Measurements from ENCODE around the gene TMEM164. TPM values are rescaled to one million over a fixed set of nuclear protein-coding genes. Genes with fewer than 3 reads are reported as not detected.

TMEM164 gene
- total and polyA plus RNA-seq, 2 of the 4 experiments (the other 2 are of a cell fraction): 6.3 to 7.1 TPM

GRCh38 chrX:110004731-110005369 is 1.9 kb downstream of the TMEM164 start:
- in situ Hi-C loops (cut with MboI; ENCODE audit: low sequenced_read_pairs): no loop called here
- H3K27ac ChIP-seq (ENCODE audit: insufficient read depth, low read length): no peak overlapping the region
- H3K4me3 ChIP-seq (ENCODE audit: insufficient read depth, low read depth, low read length): no peak overlapping the region
- H2AFZ ChIP-seq (replicated peaks; ENCODE audit: low read length, poor library complexity): no peak overlapping the region
- peaks cover 0 to 6% of the 10 kb centered on the region in 2 experiments; a peak in 1 of 4 replicates for H3K79me1 ChIP-seq (ENCODE audit: low read depth in 1 of 2, low read length in 2 of 2)
- H2AK5ac ChIP-seq (ENCODE audit: low read depth, low read length): no peak overlapping the region
- DNase-seq: no peak
- peaks cover 3% of the 10 kb centered on the region; the same call in 1 of the 2 replicates for H3K27me3 ChIP-seq (ENCODE audit: control insufficient read depth, insufficient read depth, low read length)
- H3K18ac ChIP-seq (ENCODE audit: low read depth, low read length): no peak overlapping the region
- ChIA-PET POLR2A (ENCODE audit: unreplicated experiment) (no interaction called here), CTCF (no interaction called here)
- ATAC-seq (ENCODE audit: low read depth): no peak
- WGBS, 2 experiments (ENCODE audit: extremely low coverage in 2 of 2, insufficient read length in 1 of 2): no CpG with 5 or more reads among the region's 3 CpGs
- H3K56ac ChIP-seq (ENCODE audit: extremely low read depth, insufficient read depth, low read length): no peak overlapping the region
- dilution Hi-C loops (cut with HindIII; ENCODE audit: low sequenced_read_pairs, unreplicated experiment): no loop called here
- no peak overlapping the region for H3K4ac ChIP-seq (ENCODE audit: low read depth, low read length)
- no peak overlapping the region for H2BK15ac ChIP-seq (ENCODE audit: low read depth, low read length)
- 0 out of 2 replicates have a peak, but pooled peaks cover 4% of the 10 kb centered on the region for H3K9me1 ChIP-seq (ENCODE audit: insufficient read depth, low read length)
- H2BK120ac ChIP-seq (ENCODE audit: low read depth, low read length): no peak overlapping the region
- H3K4me1 ChIP-seq (ENCODE audit: control insufficient read depth, insufficient read depth, low read length): no peaks in the 10 kb centered on the region
- H4K91ac ChIP-seq (ENCODE audit: insufficient read depth, low read depth, low read length): no peak overlapping the region
- BruUV-seq (replicated peaks): no TSS peak
- no peak overlapping the region for H2BK5ac ChIP-seq (ENCODE audit: low read depth, low read length, poor library complexity, severe bottlenecking)
- H3K4me2 ChIP-seq (ENCODE audit: low read depth, low read length): no peak overlapping the region
- intact Hi-C loops (cut with micrococcal nuclease): loop anchor here (5.0 to 10.0 kb wide), 2 partner anchors 140 to 407 kb away; no protein-coding TSS in a partner anchor
- no peak overlapping the region for H3K23ac ChIP-seq (ENCODE audit: low read depth, low read length)
- H2AK9ac ChIP-seq (replicated peaks; ENCODE audit: low read depth, low read length, poor library complexity): no peak overlapping the region
- no peak overlapping the region for H4K5ac ChIP-seq (ENCODE audit: low read depth, low read length)
- H3K14ac ChIP-seq (replicated peaks; ENCODE audit: low read depth, low read length): no peak overlapping the region
- H4K8ac ChIP-seq (ENCODE audit: low read depth in 2 of 2, low read length in 2 of 2): no peak overlapping the region
- no peak overlapping the region for H3K9ac ChIP-seq (ENCODE audit: low read depth, low read length)
- no peaks in the 10 kb centered on the region for H3K36me3 ChIP-seq (ENCODE audit: control insufficient read depth, insufficient read depth, low read length)
- no peak overlapping the region for H2BK20ac ChIP-seq (ENCODE audit: low read depth, low read length)
- no peaks in the 10 kb centered on the region; the same call in 1 of the 2 replicates for H4K20me1 ChIP-seq (ENCODE audit: insufficient read depth, low read length)
- TF ChIP-seq, protein P1, sequence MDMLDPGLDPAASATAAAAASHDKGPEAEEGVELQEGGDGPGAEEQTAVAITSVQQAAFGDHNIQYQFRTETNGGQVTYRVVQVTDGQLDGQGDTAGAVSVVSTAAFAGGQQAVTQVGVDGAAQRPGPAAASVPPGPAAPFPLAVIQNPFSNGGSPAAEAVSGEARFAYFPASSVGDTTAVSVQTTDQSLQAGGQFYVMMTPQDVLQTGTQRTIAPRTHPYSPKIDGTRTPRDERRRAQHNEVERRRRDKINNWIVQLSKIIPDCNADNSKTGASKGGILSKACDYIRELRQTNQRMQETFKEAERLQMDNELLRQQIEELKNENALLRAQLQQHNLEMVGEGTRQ (IDR thresholded peaks at IDR 0.05; ENCODE audit: low read depth, low read length): no peak
- TF ChIP-seq RAD21 (IDR thresholded peaks at IDR 0.05; ENCODE audit: low read length): no peak
- TF ChIP-seq CEBPB (IDR thresholded peaks at IDR 0.05; ENCODE audit: low read depth, low read length): no peak
- no peak for TF ChIP-seq RFX5 (IDR thresholded peaks at IDR 0.05; ENCODE audit: low read depth, low read length)
- TF ChIP-seq MAZ (IDR thresholded peaks at IDR 0.05; ENCODE audit: borderline replicate concordance, low read depth, low read length): no peak
- no peak for TF ChIP-seq POLR2A (IDR thresholded peaks at IDR 0.05; ENCODE audit: low read depth, low read length)
- no peak for TF ChIP-seq MAFK (IDR thresholded peaks at IDR 0.05; ENCODE audit: low read depth, low read length)
- TF ChIP-seq, protein P2, sequence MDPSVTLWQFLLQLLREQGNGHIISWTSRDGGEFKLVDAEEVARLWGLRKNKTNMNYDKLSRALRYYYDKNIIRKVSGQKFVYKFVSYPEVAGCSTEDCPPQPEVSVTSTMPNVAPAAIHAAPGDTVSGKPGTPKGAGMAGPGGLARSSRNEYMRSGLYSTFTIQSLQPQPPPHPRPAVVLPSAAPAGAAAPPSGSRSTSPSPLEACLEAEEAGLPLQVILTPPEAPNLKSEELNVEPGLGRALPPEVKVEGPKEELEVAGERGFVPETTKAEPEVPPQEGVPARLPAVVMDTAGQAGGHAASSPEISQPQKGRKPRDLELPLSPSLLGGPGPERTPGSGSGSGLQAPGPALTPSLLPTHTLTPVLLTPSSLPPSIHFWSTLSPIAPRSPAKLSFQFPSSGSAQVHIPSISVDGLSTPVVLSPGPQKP (IDR thresholded peaks at IDR 0.05; ENCODE audit: borderline replicate concordance, low read depth, low read length): no peak
- no peak for TF ChIP-seq NFE2L2 (IDR thresholded peaks at IDR 0.05; ENCODE audit: low read depth, low read length)
- TF ChIP-seq CTCF (conservative IDR thresholded peaks at IDR 0.05; ENCODE audit: low read depth, low read length): no peak
- TF ChIP-seq FOS (IDR thresholded peaks at IDR 0.05; ENCODE audit: low read depth, low read length): no peak
- no peak for TF ChIP-seq CHD1 (IDR thresholded peaks at IDR 0.05; ENCODE audit: low read depth, low read length)
- no peak for TF ChIP-seq RCOR1 (IDR thresholded peaks at IDR 0.05; ENCODE audit: insufficient replicate concordance, low read length)
- no peak for TF ChIP-seq MXI1 (IDR thresholded peaks at IDR 0.05; ENCODE audit: borderline replicate concordance, low read depth, low read length)
- H3K9me3 ChIP-seq (ENCODE audit: control insufficient read depth, insufficient read depth, low read length): no peaks in the 10 kb centered on the region

All from IMR-90 (cell line).